CD4-positive, alpha-beta T cell treated with Interleukin-2 at 100 ng/mL for 4 hours (primary cell): ENCODE data around the gene DCTPP1.

ENCODE experiments used
- DNase-seq: peaks from one replicate; pipeline ENCODE4 v3.0.0-alpha.2; 2020; ENCODE audit warnings: low spot score

DCTPP1 gene

DNA sequence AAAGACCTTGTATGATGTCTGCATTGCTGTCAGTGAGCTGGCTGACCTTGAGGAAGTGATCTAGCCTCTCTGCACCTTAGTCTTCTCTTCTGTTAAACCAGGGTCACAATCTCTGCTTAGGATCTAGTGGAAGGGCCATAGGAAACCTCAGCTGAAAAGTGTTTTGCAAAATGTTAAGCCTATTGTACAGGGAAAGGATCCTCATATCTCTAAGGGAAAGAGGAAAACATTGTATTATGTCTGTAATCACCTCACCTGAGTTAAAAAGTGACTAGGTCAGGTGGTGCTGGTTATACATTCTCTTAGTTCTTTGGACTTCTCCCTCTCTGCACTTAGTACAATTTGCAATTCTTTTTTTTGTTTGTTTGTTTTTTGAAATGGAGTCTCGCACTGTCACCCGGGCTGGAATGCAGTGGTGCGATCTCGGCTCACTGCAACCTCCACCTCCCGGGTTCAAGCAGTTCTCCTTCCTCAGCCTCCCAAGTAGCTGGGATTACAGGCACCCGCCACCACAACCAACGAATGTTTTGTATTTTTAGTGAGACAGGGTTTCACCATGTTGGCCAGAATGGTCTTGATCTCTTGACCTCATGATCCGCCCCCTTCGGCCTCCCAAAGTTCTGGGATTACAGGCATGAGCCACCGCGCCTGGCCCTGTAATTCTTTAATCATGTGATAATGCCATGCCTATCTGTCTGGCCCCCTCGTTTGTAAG lies 17.8 kb upstream of the DCTPP1 start:
- DNase-seq, result no peak

DNA sequence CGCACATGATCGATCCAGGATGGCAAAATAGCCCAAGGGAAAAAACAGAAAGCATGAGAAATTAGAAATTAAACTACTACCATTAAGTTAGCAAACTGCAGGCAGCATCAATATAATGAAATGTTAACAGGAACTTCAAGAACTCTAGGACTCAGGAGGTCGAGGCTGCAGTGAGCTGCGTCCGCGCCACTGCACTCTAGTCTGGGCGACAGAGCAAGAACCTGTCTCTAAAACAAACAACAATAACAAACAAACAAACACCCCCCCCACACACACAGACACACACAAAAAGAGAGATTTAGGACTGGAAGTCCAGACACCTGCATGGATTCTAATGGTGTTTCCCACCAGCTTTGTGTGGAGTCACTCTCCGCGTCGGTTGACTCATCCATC lies 16.4 kb upstream of the DCTPP1 start:
- DNase-seq, result no peak

DNA sequence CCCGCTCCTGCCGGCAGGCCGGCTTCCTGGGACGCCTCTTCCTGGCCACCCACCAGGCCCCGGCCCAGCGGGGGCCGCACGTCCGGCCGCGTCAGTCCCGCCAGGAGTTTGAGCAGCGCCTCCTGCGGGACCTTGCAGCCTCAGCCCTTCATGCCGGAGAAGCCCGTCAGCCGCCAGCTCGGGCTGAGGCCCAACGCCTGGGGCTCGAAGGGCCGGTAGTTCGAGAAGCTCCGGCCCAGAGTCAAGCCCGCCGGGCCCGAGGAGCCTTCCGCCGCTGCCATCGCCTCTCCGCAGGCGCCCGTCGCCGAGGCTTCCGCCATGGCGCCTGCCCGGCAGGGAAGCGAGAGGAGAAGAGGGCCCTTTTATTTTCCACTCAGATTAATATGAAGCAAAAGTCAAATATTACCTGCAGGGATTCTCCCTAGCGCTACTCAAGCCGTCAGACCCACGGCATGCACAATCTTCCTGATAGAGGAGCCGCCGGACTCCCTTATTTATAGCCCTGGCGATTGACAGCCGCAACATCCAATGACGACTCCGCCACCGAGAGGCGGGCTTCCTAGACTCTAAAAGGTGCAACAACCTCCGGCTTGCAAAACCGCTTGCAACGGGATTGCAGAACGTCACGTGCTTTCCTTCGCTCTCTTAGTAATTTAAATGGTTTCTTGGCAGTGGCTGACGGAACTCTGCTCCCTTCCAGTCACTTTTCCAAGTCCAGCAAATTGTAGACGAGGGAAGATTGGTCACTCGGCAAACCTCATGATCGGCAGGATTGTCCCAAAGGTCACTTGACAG lies 15.8 kb upstream of the DCTPP1 start, which contains the start of gene SEPHS2:
Gene SEPHS2, minus strand, starts transcription at position 467 of the 795 bp plus-strand sequence. Its CDS starts 147 bp downstream, at position 320.
- DNase-seq, result peak; percentile 98

GRCh38 chr16:30445149-30445407 lies 15.2 kb upstream of the DCTPP1 start:
- DNase-seq, result no peak

GRCh38 chr16:30444231-30445148 lies 14.7 kb upstream of the DCTPP1 start:
- no peak for DNase-seq

DNA sequence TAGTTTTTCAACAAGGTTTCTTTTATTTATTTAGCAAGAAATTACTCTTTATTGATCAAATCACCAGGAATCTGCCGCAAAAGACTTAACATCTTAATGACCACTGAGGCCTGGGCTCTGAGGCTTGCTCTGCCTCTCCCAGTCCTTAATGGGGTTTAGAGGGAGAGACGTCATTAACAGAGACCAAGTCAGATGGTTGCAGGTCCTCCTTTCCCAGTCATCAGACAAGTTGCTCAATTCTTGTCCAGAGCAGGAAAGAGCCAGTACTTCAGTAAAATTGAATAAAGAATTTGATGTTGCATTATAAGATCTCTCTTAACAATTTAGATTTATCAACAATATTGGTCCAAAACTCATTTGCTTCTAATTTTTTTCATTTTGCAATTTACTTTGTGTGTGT lies 13.8 kb upstream of the DCTPP1 start:
- DNase-seq, result no peak

DNA sequence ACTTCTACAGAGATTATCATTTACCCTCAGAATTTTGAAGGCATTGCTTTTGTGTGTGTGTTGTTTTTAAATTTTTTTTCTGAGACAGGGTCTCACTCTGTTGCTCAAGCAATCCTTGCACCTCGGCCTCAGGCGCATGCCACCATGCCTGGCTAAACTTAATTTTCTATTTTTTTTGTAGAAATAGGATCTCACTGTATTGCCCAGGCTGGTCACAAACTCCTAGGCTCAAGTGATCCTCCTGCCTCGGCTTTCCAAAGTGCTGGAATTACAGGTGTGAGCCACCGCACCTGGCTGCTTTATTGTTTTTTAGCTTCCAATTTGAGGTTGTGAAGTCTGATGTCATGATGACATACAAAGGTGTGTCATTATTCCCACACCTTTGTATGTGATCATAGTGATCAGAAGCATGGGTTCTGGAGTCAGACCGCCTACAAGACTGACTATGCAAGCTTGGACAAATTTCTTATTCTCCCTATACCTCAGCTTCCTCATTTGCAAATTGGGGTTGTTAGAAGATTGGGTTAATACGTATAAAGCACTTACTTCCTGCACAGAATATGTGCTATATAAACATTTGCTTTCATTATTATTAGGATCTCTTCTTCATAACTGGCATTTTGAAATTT lies 10.0 kb upstream of the DCTPP1 start:
- no peak for DNase-seq

DNA sequence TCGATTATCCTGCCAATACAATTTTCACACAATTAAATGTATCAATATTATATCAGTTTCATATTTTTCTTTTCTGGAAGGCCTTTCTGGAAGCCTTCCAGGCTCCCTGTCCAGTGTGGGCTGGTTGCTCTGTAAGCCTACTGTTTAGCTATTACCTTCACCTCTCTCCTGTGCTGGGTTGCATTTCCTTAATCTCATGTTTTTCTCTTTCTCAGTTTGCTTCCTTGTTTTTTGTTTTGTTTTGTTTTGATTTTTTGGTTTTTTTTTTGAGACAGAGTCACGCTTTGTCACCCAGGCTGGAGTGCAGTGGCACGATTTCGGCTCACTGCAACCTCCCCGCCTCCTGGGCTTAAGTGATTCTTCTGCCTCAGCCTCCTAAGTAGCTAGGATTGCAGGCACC lies 9.0 kb upstream of the DCTPP1 start:
- no peak for DNase-seq

GRCh38 chr16:30437511-30438046 lies 7.7 kb upstream of the DCTPP1 start:
- no peak for DNase-seq

DNA sequence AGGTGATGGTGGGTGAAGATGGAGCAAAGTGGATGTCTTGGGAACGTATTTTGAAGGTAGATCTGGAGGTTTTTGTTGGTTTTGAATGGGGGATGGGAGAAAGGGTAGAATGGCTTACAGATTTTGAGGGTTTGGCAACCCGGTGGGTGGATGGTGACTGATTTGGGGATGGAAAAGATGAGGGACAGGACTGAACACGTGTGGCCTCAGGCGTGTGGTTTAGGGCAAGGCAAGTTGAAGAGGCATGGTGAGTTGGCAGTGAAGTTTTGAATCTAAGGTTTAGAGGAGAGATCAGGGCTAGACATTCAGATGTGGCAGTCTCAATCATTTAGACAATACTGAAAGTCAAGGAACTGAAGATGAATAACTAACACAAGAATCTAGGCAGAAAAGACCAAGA lies 5.0 kb upstream of the DCTPP1 start:
- DNase-seq, result no peak

- no peak for DNase-seq
Observed at GRCh38 chr16:30430428-30430970, 669 bp upstream of the DCTPP1 start.

GRCh38 chr16:30429418-30429677 lies 482 bp downstream of the DCTPP1 start:
- no peak for DNase-seq

DNA sequence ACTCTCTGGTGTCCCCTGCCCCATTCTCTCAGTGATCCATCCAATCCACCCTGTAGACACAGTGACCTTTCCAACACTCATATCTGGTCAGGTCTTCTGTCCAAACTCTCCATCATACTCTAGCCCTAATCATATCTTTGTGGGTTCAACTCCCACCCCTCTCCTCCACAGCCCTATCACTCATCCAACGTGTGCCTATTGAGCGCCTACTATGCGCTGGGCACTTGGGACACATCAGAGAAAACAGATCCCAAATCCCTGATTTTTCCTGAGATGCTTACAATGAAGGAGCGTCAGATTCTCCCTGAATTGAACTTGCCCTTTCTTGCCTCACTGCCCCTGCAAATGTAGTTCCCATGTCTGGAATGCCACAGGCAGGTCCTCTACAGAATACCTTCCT lies 1.8 kb downstream of the DCTPP1 start:
- no peak for DNase-seq

- no peak for DNase-seq
Observed at GRCh38 chr16:30421010-30421409, 8.8 kb downstream of the DCTPP1 start.

- DNase-seq, result no peak
Observed at GRCh38 chr16:30418350-30419181, 11.3 kb downstream of the DCTPP1 start.

DNA sequence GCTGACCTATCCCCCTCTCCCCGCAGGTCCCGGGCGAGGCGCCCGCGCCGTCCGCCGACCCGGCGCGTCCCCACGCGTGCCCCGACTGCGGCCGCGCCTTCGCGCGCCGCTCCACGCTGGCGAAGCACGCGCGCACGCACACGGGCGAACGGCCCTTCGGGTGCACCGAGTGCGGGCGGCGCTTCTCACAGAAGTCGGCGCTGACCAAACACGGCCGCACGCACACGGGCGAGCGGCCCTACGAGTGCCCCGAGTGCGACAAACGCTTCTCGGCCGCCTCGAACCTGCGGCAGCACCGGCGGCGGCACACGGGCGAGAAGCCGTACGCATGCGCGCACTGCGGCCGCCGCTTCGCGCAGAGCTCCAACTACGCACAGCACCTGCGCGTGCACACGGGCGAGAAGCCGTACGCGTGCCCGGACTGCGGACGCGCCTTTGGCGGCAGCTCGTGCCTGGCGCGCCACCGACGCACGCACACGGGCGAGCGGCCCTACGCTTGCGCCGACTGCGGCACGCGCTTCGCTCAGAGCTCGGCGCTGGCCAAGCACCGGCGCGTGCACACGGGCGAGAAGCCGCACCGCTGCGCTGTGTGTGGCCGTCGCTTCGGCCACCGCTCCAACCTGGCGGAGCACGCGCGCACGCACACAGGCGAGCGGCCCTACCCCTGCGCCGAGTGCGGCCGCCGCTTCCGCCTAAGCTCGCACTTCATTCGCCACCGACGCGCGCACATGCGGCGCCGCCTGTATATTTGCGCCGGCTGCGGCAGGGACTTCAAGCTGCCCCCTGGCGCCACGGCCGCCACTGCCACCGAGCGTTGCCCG lies 12.1 kb downstream of the DCTPP1 start:
- DNase-seq, result peak; percentile 89

DNA sequence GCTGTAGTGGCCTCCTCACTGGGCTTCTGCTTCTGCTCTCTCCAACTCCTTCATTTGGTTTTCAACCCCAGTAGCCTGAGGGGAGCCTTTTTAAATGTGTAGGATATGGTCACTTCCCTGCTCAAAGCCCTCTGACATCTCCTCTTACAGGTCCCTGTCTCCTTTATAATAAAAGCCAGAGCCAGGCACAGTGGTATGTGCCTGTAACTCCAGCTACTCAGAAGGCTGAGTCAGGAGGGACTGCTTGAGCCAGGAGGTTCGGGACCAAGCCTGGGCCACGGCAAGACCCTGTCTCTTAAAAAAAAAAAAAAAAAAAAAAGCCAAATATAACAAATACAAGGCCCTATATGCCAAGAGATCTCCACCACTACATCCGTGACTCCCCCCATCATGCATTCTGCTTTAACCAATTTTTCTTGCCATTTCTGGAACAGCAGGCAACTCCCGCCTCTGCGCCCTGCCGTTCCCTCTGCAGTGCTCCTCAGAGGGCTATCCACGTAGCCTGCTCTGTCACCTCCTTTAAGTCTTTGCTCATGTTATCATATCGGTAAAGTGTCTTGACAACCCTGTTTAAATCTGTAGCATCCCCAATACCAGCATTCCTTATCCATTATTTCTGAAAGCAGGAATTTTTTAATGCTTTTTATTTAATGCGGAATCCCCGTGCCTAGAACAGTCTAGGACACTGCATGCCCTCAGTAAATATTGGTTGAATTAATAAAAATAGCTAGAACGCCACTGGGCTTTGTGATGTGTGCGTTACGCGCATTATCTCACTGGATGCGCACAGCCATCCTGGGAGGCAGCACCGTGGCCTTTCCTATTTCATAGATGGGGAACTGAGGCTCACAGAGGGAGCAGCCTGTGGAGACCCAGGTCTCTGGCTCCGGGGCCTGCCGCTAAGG lies 13.0 kb downstream of the DCTPP1 start:
- DNase-seq, result no peak

GRCh38 chr16:30416047-30416603 lies 13.7 kb downstream of the DCTPP1 start:
- DNase-seq, result no peak

- DNase-seq, result no peak
Observed at GRCh38 chr16:30414159-30414558, 15.7 kb downstream of the DCTPP1 start.
